Stimulated activated CD4-positive, alpha-beta T cell treated with anti-CD3 and anti-CD28 coated beads, Interleukin-12 subunit alpha, Interleukin-12 subunit beta, amount 100 ng/mL, for 48 hours (primary cell): Measurements from ENCODE around the gene IRS2.
"Not testable (repeated sequence)": the region's sequence is repeated elsewhere in the genome, so short reads cannot be mapped to it uniquely, and the experiment has no call there.

Experiments used
- DNase-seq, 3 donors: peaks; one replicate each; pipeline ENCODE4 v3.0.0-alpha.2; 2020; ENCODE audit warnings: low read depth in 2 of 3, low spot score in 1 of 3

IRS2 gene

GRCh38 chr13:109733550-109733949, 52.8 kb downstream of the IRS2 start:
- no peak for DNase-seq

- not testable (repeated sequence) for DNase-seq
Observed at GRCh38 chr13:109732470-109733170, 53.8 kb downstream of the IRS2 start.

- DNase-seq: no peak
Observed at GRCh38 chr13:109730812-109731335, 55.5 kb downstream of the IRS2 start.

DNA sequence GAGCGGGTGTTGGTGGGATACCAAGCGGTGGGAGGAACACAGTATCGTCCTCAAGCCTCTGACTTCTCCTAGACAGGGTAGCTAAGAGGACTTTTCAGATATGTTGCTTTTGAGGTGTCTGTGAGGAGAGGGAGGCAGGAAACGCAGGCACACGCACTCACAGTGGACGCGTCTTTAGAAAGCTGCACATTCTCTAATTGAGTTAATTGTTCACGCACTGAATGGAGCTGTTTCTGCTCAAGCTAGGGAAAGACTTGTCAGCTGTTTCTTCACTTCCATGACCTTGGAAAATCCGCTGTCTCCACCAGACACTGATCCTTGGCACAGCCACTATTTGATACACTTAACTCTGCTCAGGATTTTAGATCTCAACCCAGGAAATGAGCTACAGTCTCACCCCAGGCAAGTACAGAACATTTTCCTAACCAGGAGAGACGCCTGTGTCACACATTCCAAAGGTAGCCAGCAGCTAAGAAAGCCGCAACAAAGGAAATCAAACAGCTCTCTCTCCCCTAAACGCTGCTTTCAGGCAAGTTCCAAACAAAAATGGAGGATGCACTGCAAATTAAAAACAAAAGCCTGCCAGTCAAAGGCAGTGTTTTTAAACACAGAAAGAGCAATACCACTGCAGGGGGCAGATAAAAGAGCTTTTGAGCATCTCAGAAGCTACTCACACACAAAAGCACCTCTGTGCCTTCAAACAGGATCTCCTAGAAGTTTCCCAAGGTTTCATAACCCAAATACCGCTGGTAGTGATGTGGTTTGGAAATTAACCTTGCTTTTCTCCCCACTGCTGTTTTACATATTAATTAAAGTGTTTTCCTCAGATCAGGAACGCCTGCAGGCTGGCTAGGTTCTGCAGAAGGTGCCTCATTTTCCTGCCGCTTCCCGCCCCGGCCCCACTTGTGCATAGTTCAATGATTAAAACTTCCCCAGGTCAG, 57.3 kb downstream of the IRS2 start:
- DNase-seq: no peak

DNA sequence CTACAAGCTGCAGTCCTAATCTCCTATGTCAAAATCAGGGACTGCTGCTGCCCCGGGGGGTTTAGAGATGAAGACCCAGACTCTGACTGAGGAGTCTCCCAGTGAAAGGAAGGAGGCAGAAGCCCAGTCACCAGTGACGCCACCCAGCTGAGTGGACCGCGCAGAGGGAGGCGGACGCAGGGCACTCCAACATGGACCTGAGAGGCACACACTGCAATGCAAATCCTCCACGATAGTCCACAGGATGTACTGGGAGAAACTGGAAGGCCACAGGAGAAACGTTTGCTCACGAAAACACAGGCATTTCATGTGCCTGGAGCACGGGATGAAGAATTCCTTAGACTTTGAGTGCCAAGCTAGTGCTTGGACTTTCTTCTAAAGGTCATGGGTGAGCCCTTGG, 58.3 kb downstream of the IRS2 start:
- no peak for DNase-seq

GRCh38 chr13:109727251-109727650, 59.1 kb downstream of the IRS2 start:
- DNase-seq: no peak

GRCh38 chr13:109725995-109726637, 60.3 kb downstream of the IRS2 start:
- DNase-seq: no peak

DNA sequence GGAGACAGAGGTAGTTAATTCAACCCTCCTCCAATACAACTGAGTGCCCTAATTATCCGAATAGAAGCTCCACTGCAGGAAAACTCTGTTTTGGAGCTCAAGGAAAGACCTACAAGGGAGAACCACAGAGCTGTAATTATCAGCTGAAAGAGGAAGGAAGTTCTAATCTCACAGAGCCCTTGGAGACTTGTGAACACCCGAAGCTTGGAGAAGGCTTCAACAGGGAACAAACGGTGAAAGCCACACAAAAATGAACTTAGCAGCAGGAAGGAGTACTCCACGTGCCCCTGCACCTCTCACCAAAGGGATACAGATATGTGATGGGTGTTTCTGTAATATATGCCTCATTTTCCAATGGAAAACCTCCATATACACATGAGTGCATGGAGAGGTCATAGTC, 61.1 kb downstream of the IRS2 start:
- DNase-seq: no peak

DNA sequence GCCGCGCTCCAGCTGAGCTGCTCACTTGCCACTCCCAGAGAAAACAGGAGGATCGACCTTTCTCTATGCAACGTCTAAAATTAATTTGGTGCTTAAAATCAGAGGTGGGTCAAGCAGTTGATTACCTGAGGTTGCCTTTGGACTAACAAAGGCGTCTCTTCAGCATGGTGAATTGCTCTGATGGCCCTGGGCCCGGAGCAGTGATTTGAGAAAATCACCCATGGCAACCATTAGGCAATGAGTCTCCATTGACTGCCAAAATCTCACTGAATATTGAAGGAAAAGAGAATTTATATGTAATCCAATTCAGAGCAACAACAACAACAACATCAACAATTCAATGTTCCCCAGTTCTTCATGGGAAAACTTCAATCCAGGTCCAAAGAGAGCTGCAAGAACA, 61.8 kb downstream of the IRS2 start:
- DNase-seq: no peak

DNA sequence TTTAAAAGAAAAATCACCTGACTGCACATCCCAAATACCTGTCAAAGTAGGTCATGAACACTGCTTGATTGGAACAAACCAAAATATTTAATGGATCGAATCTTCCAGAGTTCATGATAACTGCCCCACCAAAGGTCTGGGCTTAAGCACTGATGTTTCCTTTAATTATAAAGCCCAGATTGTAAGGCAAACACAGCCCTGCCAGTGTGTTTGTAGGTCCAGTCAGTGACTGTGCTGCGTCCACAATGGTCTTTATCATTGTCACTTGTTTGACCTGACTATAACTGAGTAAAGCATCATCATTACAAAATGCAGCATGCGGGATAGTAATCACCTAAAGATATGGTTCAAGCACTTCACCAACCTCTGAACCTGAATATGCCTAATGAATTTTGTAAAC, 63.3 kb downstream of the IRS2 start:
- no peak for DNase-seq

DNA sequence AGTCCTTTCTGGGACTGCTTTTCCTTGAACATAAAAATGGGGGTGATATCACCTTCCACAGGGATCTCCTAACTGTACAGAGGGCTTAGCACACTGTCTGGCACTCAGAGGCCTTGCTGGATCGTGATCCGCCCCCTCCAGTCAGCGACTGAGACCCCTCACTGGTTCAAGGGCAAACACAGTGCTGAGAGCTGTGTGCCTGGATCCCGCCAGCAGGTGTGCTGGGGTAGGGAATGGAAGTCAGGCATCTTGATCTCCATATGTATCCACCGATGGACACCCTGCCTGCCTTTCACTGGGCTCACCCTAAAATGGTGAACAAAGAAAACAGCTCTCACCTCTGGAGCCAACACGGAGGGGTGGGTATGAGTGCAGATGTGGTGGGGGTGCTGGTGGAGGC, 64.3 kb downstream of the IRS2 start:
- DNase-seq: no peak

GRCh38 chr13:109720758-109721184, 65.6 kb downstream of the IRS2 start:
- no peak for DNase-seq

GRCh38 chr13:109719962-109720646, 66.3 kb downstream of the IRS2 start:
- DNase-seq: no peak

GRCh38 chr13:109718726-109719125, 67.7 kb downstream of the IRS2 start:
- no peak for DNase-seq

DNA sequence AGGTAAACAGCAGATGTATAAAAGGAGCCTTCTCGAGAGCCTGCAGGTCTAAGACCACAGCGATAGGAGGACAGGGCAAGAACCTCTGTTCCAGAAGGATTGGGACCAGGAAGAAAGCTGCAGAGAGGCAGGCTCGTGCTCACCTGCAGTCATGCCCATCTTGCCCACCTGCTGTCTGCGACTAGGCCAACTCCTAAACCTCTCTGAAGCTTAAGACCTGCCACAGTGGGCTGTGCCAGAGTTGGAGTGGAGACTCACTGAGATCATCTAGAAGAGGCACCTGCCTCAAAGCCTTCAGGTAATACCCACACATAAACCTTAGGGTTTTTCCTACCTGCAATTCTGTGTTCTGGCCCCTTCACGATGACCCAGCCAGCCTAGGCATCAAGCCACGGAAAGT, 68.7 kb downstream of the IRS2 start:
- DNase-seq: no peak

GRCh38 chr13:109715902-109716301, 70.5 kb downstream of the IRS2 start:
- no peak for DNase-seq

GRCh38 chr13:109713681-109714080, 72.7 kb downstream of the IRS2 start:
- DNase-seq: no peak

GRCh38 chr13:109712124-109712722, 74.2 kb downstream of the IRS2 start:
- no peak for DNase-seq

GRCh38 chr13:109707742-109708617, 78.4 kb downstream of the IRS2 start:
- no peak for DNase-seq
